HG02571 (cell line): ENCODE results near the gene FRAT2.
"Not testable (repeated sequence)": the region's sequence is repeated elsewhere in the genome, so short reads cannot be mapped to it uniquely, and the experiment has no call there.

Experiments
- ATAC-seq: cut with Tn5 transposase; IDR thresholded peaks from one replicate; pipeline ENCODE4 v1.9.1; 2021; ENCODE audit warnings: mild to moderate bottlenecking, moderate library complexity; ENCODE audit not compliant: unreplicated experiment

FRAT2 gene

DNA sequence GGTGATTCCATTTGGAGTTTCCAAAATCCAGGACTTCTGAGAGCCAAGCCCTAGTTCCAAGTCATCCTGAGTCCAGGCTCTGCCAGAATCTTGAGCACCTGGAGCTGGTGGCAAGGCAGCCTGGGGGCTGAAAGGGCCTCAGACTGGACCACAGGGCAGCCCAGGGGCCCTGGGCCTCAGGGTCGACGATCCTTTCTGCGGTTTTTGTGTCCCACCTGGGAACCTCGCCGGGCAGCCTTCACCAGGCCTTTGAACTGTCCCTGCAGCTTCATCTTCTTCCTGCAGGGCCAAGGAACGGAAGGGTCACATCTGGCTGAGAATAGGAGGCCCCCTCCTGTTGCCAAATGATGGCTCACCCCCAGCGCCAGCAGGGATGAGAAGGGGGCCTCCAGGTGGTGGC, 22.4 kb upstream of the FRAT2 start:
- no peak for ATAC-seq

DNA sequence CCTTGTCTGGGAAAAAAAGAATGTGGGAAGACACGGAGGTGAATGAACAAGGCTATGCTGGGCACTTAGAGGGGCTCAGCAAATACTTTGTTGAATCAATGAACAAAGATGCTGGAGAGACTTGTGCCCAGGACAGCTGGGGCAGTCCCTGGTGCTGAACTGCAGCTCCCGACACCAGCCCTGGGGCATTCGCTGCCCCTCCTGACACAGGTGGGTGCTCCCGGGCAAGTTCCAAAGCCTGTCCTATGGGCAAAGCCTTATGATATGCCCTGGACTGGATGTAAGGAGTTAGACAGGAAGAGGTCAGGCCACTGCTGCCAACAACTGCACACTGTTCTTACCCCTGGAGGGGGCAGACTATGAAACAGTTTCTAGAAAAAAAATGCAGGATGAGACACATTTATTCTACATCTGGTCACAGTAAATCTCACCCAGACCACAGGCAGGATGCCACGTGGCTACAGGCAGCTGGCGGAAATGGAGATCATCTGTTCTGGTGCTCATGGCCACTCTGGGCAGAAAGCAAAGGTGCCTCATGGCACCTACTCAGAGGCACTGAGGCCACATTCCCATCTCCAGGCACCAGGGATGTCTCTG, 21.9 kb upstream of the FRAT2 start:
- no peak for ATAC-seq

DNA sequence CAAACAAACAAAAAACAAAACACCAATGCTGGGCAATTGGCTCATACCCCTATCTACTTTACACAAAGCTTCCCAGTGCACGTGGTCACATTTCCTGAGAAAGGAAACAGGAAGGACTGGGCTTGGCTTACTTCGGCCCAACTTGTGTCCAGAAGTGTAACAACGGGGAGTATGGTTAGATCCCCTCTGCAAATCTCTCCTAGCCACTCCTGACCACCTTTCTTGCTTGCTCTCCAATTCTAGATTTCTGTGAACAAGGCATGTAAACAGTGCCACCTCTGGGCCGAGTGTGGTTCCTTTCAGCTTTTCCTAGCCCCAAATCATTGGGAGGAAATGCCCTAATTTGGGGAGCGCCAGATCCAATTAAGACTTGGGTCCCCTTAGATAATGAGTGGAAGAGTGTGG, 21.0 kb upstream of the FRAT2 start:
- no peak for ATAC-seq

DNA sequence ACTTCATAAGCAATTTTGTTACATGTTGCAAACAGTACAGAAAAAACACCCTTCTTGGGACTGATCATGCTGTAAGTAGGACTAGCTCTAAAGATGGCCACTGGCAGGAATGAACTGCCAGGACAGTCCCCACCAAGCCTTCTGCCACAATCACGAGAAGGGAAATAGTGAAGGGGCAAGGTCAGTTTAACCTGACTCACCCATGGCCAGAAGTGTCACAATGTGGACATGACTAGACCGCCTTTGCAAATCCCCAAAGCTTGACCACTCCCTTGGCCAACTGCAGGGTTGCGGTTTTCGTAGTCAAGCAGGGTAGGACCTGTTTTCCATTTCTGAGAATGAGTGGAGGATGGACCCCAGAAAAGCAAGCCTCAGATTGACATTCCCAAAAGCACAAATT, 19.4 kb upstream of the FRAT2 start:
- no peak for ATAC-seq

DNA sequence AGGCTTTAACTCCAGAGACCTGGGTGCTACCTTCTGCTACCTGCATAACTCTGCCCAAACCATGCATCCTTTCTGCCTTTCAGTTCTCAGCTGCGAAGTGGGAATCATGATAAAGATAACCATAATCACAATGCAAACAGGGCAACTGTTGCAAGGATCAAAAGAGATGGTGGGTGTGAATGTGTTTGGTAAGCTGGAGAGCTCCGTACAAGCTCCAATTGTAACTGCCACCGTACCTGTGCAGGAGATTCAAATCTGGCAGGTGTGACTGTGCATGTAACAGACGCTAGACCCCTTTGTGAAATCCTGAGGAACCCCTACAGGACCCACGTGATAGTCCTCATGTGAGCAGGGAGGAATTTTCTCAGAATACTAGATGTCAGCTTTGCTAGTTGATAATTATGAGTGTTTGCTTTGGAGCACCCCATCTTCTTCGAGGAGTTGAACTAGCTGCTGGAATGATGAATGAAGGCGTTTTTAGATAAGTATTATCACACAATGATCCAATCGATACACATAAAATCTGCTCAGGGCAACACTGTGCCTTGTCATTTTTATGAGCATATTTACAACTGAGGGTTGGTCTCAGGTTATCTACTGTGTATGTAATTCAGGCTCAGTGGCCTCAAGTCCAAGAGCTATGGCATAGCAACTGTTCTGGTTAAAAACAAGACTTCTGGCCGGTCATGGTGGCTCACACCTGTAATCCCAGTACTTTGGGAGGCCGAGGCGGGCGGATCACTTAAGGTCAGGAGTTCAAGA, 15.4 kb upstream of the FRAT2 start:
- no peak for ATAC-seq

DNA sequence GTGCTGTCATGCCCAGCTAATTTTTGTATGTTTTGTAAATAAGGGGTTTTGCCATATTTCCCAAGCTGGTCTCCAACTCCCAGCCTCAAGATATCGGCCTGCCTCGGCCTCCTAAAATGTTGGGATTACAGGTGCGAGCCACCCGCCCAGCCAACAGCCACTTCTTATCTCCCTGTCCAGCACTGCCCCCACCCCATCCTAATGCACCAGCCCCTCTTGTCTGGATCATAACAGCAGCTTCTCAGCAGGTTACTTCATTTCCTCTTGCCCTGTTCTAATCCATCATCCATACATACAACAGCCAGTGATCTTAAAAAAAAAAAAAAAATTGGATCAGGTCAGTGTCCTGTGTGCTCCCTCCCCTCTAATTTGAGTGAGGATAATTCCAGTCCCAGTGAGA, 12.8 kb upstream of the FRAT2 start:
- no peak for ATAC-seq

DNA sequence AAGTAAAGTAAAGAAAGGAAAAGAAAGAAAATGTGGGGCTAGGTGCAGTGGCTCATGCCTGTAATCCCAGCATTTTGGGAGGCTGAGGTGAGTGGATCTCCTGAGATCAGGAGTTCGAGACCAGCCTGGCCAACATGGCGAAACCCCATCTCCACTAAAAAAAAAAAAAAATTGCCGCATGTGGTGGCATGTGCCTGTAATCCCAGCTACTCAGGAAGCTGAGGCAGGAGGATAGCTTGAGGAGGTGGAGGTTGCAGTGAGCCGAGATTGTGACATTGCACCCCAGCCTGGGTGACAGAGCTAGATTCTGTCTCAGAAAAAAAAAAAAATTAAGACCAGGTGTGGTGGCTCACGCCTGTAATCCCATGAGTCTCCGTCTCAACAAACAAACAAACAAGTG, 9.1 kb upstream of the FRAT2 start:
- ATAC-seq, result not testable (repeated sequence)

DNA sequence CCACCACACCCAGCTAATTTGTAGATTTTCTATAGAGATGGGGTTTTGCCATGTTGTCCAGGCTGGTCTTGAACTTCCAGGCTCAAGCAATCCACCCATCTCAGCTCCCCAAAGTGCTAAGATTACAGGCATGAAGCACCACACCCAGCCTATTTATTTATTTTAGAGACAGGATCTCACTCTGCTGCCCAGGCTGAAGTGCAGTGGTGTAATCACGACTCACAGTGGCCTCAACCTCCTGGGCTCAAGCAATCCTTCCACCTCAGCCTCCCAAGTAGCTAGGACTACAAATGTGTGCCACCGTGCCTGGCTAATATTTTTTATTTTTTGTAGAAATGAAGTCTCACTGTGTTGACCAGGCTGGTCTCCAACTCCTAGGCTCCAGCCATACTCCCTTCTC, 6.9 kb upstream of the FRAT2 start:
- no peak for ATAC-seq

DNA sequence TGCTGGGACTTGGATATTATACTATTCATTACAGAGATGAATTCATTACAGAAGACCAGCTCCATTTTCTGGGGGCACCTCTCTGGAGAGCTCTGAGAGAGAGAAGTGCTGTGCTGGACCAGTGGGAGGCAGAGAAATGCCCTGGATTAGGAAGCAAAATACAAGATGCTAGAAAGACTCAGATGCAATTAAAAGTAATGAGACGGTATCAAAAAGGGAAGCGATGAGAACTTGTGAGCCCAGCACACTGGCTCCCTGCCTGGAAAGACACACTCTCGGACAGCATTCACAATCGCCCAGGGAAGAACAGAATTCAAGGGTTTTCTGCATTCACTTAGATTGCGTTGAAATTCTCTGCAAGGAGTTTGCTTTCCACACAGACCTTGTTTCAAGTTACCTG, 3.5 kb upstream of the FRAT2 start:
- ATAC-seq, result no peak

DNA sequence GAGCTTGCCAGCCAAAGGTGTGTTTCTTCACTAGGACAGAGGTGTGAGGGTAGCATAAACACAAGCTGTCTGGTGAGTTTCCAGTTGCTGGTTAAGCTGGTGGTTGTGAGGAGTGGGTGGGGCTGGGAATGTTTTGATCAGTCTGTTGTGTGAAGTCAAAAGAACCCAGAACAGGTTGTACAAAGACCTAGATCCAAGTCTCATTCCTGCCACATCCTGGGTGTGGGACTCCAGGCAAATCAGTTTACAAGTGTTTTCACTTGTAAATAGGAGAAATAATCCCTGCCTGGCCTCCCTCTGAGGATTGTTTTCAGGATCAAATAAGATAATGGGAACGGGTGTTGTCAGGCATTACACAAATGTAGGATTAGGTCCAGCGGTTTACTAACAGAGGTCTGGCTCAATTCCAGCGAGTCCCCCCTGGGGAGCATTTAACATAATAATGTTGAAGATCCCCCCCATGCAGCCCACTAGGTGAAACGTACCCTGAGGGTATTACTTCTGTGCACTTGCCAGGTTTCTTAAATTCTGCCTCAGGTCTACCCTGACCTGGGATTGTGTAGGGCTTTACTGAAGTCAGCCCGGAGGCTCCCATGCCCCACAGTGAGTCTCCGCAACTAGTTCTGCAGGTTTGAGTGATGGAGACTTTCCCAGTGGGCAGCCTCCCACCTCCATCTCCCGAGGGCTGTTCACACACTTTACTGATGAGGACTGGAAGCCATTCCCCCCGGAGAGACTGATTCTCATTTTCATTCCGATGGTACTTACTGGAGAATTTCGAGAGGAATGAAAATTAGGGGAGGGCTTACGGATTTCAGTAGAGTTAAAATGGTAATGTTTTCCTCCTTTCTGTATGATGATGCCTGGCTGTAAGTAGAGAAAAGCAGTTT, 2.7 kb upstream of the FRAT2 start:
- no peak for ATAC-seq

DNA sequence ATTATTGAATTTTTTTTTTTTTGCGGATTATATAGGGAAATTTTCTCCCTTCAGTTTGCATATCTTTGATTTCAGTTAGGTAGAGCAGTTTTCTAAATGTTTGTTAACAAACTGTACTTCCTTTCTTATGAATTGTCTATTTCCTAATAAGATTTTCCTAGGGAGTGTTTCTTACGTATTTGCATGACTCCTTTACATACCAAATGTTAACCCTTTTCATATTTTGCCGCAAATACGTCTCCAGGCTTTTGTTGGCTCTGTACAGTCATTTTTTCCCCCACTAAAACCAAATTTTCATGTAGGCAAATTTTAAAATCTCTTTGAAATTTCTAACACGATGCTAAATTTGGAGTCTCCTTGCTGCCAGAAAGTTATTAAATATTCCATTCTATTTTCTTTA, 1.9 kb upstream of the FRAT2 start:
- ATAC-seq, result no peak

DNA sequence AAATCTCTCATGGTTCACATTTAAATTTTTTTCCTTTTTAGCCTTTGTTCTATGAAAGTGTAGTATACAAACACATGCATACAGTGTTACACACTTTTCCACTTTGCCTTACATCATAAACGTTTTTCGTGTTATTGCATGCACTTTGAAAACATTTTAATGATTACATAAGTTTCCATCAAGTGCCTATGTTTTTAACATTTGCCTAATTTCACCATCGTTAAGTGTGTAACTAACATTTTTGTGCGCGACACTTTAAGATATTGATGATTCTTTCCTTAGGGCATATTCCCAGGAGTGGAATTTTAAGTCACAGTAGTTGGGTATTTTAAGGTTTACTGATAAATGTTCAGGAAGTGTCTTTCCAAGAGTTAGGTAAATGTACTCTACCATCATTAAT, 1.5 kb upstream of the FRAT2 start:
- ATAC-seq, result no peak

DNA sequence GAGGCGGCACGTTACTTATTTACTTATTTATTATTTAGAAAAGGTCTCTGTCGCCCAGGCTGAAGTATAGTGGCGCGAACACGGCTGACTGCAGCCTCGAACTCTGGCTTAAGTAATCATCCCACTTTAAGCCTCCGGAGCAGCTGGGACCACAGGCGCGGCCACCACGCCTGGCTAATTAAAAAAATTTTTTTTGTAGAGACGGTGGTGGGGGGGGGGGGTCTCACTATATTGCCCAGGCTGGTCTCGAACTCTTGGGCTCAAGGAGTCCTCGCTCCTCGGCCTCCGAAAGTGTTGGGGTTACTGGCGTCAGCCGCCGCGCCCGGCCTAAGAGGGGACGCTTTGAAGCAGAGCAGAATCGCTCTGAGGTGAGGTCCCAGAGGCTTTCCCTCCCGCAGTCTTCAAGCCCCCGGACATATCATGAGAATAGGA, 675 bp upstream of the FRAT2 start:
- no peak for ATAC-seq

DNA sequence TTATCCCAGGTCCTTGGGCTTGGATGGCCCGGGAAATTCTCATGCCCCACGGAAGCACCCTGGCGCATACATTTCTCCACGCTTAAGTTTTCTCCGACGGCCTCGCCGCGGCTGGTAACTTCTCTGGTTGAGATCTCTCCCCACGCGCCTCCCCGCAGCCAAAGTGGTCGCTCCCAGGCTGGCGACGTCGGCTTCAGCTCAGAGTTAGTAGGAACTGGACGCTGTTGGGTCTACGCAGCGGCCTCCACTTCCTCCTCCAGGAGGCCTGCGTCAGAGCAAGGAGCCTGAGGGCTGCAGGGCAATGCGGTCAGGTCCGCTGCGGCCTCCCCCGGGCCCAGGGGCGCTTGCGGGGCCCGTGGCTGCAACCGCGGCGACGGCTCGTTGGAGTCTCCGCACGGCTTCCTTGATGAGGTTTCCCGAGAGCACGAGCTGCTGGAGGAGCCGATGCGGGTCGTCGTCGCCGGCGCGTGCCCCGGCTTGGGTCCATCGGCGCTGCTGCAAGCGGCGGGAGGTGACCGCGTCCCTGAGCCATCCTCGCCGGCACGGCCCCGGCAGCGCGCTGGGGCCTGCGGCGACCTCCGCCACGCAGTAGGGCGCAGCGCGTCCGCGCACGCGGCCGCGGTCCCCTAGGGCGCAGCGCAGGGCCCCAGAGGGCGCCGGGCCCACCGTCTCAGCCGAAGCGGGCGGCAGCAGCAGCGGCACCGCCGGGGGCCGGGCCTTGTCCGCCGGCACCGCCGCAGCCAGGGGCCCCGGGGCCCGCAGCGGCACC, 744 bp downstream of the FRAT2 start:
- ATAC-seq, result peak; percentile 16

DNA sequence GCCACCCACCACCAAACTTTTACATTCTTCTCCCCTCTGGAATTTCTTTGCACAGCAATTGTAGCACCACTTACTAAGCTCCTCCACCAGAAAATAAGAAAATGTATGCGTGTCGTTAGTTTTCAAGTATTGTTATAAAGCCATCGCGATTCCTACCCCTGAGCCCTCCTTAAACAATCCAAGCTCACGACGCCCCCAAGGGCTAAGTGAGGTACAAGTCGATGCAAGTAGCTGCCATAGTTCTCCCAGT, 1.3 kb downstream of the FRAT2 start:
- ATAC-seq, result no peak

DNA sequence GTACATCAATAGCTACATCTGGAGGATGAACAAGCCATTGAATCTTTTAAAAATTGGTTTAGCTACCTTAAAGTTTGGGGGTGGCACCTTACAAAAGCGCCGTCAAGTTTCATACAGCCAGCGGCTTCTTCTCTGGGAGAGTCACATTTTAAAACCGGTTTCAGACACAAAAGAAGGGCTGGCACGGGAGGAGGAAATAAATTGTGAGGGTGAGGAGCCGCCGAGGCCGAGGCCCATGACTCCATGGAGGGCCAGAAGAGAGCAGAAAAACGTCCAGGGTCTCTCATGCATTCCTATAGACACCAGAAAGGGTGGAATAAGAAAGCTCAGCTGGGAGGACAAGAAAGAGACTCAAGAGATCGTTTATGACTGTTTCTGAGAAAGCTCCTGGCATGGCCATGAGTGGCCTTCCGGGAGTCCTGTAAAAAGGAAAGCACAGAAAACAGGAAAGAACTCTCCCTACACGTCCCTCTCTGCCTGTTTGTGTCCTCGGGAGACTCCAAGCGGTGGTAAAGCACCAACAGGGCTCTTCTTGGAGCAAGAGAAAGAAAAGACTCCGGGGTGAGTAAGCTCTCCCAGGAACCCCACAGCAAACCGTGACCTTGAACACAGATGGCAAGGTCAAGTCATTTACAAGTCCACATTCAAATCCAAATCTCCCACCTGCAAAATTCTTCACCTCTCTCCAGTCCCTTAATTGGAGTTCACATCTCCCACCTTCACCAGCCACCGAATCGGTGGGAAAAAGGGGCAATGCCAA, 1.8 kb downstream of the FRAT2 start:
- no peak for ATAC-seq

DNA sequence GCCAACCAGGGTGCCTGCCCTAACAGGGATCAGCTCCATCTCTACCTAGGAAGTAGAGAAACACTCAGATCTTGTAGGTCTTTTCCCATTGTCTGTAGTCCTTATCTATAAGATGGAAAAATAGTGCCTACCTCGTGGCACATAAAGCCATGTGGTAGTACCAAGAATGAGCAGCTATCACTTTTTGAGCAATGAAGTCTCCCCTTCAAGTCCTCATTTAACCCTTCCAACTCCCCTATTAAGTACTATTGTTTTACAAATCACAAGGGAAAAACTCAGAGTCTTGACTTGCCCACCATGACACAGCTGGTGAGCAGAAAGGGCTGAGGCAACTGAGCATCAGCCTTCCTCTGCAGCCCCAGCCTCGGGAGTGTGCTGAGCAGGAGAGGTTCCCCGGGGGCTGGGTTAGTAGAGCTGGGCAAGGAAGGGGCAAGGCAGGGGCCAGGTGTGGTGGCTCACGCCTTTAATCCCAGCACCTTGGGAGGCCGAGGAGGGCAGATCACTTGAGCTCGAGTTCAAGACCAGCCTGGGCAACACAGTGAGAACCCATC, 3.3 kb downstream of the FRAT2 start:
- ATAC-seq, result no peak

DNA sequence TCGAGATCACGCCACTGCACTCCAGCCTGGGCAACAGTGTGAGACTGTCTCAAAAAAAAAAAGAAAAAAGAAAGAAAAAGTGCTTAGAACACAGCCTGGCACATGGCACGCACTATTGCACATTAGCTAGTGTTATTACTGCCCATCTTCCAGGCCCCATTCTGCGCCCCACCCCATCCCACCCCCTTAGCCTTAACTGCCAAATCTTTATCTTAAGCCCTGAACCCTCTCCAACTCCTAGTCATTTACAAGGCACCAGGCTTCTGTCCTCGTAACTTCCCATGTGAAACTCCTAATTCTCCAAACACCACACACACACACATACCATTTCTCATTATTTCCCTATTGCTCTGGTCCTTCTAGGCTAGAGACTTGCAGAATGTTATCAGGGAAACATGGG, 4.8 kb downstream of the FRAT2 start:
- no peak for ATAC-seq

DNA sequence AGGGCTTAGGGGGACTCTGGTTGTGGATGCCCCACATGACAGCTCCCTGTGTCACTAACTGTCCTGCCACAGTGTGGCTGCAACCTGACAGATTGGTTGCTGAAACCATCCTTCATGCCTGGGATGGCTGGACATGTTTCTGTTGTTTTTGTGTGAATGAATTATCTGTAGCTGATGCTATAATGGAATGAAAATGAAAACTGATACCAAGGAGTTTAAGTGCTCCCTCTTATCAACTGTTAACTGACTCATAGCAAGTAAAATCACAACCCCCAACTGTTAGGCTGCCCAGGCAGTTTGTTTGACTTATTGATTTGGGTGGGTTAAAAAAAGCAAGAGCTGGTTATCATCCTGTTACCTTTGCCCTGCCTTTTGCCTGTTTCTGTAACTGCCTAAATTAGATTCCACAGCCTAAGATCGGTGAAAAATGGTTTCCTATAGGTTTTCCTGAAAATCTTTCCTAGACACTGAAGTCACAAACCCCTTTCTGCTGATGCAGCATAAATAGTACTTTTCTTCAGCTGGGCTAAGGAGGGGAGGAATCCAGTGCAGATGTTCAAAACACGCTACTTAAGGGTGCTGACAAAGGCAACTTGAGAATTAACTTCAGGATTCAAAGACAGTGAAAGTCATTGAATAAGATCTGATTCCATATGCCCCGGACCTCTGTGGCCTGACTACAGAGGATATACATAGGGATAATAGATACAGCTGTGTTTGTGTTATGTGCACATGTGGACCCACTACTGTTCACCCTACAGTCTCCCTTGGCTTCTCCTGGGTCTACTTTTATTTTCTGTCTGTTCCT, 5.7 kb downstream of the FRAT2 start:
- ATAC-seq, result no peak
